PC-3 (cell line): ENCODE data around the gene GLT6D1. TPM values are rescaled to one million over a fixed set of nuclear protein-coding genes. Genes with fewer than 3 reads are reported as not detected.

Source experiments
- ATAC-seq: fragments of 200-7000 bp; cut with Tn5 transposase; 2 replicates; pipeline ENCODE4 v1.9.1; 2020; ENCODE audit warnings: mild to moderate bottlenecking, moderate library complexity
- BruUV-seq: library from RNA; stranded (reverse); fragments of 400-500 nt; replicated peaks from 2 replicates; lab custom pipeline; 2021; lab: Mats Ljungman, UMichigan
- CTCF ChIA-PET: fragments of 300-600 bp; sonication (Branson Sonifier 250); formaldehyde crosslinking; loops from one replicate; lab custom pipeline; 2022; ENCODE audit warnings: antibody characterized with exemption; lab: Charles Lee
- POLR2A ChIA-PET: fragments of 300-600 bp; sonication (Branson Sonifier 250); formaldehyde crosslinking; loops from one replicate; lab custom pipeline; 2022; ENCODE audit warnings: antibody characterized with exemption; ENCODE audit not compliant: unreplicated experiment; lab: Charles Lee
- DNase-seq: peaks from one replicate; pipeline ENCODE4 v3.0.0-alpha.2; 2015
- H2AFZ ChIP-seq: fragments of 300-600 bp; sonication (generic); 2 replicates; pipeline ENCODE4 v1.6.0; 2016; ENCODE audit warnings: antibody characterized with exemption, low read length
- H3F3A ChIP-seq: fragments of 300-600 bp; sonication (generic); one replicate; pipeline ENCODE4 v1.6.0; 2017; ENCODE audit warnings: antibody characterized with exemption, low read length, control low read depth, mild to moderate bottlenecking; ENCODE audit not compliant: unreplicated experiment
- H3K27ac ChIP-seq: fragments of 300-600 bp; sonication (generic); 2 replicates; pipeline ENCODE4 v1.5.1; 2016; ENCODE audit warnings: mild to moderate bottlenecking, low read length
- H3K27me3 ChIP-seq: fragments of 300-600 bp; sonication (generic); 2 replicates; pipeline ENCODE4 v1.6.1; 2016; ENCODE audit warnings: low read length, mixed read lengths
- H3K36me3 ChIP-seq: fragments of 300-600 bp; sonication (generic); 2 replicates; pipeline ENCODE4 v1.6.1; 2016; ENCODE audit warnings: low read depth, mixed run types, low read length, mixed read lengths
- H3K4me1 ChIP-seq: fragments of 300-600 bp; sonication (generic); 2 replicates; pipeline ENCODE4 v1.5.1; 2016; ENCODE audit warnings: low read length; ENCODE audit not compliant: insufficient read depth
- H3K4me2 ChIP-seq: fragments of 300-600 bp; sonication (generic); 2 replicates; pipeline ENCODE4 v1.6.0; 2016; ENCODE audit warnings: low read length
- H3K4me3 ChIP-seq: fragments of 300-600 bp; sonication (generic); 2 replicates; pipeline ENCODE4 v1.5.1; 2016; ENCODE audit warnings: mild to moderate bottlenecking, low read length, mixed read lengths
- H3K79me2 ChIP-seq: fragments of 300-600 bp; sonication (generic); 2 replicates; pipeline ENCODE4 v1.6.1; 2017; ENCODE audit warnings: low read length, mixed read lengths
- H3K9ac ChIP-seq: fragments of 300-600 bp; sonication (generic); 2 replicates; pipeline ENCODE4 v1.6.0; 2016; ENCODE audit warnings: mild to moderate bottlenecking, low read length
- H3K9me2 ChIP-seq: fragments of 300-600 bp; sonication (generic); replicated peaks from 2 replicates; pipeline ENCODE4 v1.6.1; 2016; ENCODE audit warnings: mixed run types, low read length, mixed read lengths
- H3K9me3 ChIP-seq: fragments of 300-600 bp; sonication (generic); 2 replicates; pipeline ENCODE4 v1.6.1; 2016; ENCODE audit warnings: low read length, mixed read lengths
- H4K20me1 ChIP-seq: fragments of 300-600 bp; sonication (generic); 2 replicates; pipeline ENCODE4 v1.6.1; 2016; ENCODE audit warnings: low read length, mixed read lengths
- CTCF ChIP-seq: fragments of 300-600 bp; sonication (generic); conservative IDR thresholded peaks from 2 replicates; pipeline ENCODE4 v1.5.1; 2017; ENCODE audit warnings: antibody characterized with exemption, low read depth, mild to moderate bottlenecking, low read length
- EZH2 ChIP-seq: fragments of 300-600 bp; sonication (generic); IDR thresholded peaks from one replicate; pipeline ENCODE4 v1.6.1; 2017; ENCODE audit warnings: antibody characterized with exemption, mild to moderate bottlenecking, low read length; ENCODE audit not compliant: unreplicated experiment
- EZH2phosphoT487 ChIP-seq: fragments of 300-600 bp; sonication (generic); IDR thresholded peaks from 2 replicates; pipeline ENCODE4 v1.6.1; 2018; ENCODE audit warnings: mild to moderate bottlenecking, antibody characterized with exemption, low read length, borderline replicate concordance
- intact Hi-C: fragments of 100-400 bp; cut with micrococcal nuclease; formaldehyde crosslinking; loops from 2 replicates; pipeline ENCODE4 v1.9.0; 2023
- total RNA-seq: library from RNA; depleted of rRNA; stranded (reverse); fragments of >200 nt; gene quantifications from 2 replicates; pipeline ENCODE4 v1.2.3, GENCODE V29; 2014

The GLT6D1 gene
- total RNA-seq, 1 experiment from 2014 or later = not detected

- POLR2A ChIA-PET = no interaction called here
- no peaks in the 10 kb centered on the region for H3K4me1 ChIP-seq
- no peak overlapping the region for H3K4me2 ChIP-seq
- no peaks in the 10 kb centered on the region for H3K36me3 ChIP-seq
- intact Hi-C loops = no loop called here
- no peak overlapping the region for H3K27ac ChIP-seq
- no peaks in the 10 kb centered on the region for H3F3A ChIP-seq
- H3K9me2 ChIP-seq = no peaks in the 10 kb centered on the region
- no peak for TF ChIP-seq EZH2phosphoT487
- TF ChIP-seq EZH2 = no peak
- TF ChIP-seq CTCF = no peak
- H3K9me3 ChIP-seq = no peaks in the 10 kb centered on the region
- ATAC-seq = peak; percentile 42; the same call in 1 of the 2 replicates
- peak; percentile 35 for DNase-seq
- no peak overlapping the region for H3K4me3 ChIP-seq
- no peak overlapping the region for H2AFZ ChIP-seq
- CTCF ChIA-PET = no interaction called here
- peaks cover 5% of the 10 kb centered on the region for H3K27me3 ChIP-seq
- no peaks in the 10 kb centered on the region for H3K79me2 ChIP-seq
- no peaks in the 10 kb centered on the region for H4K20me1 ChIP-seq
- BruUV-seq = no TSS peak
- H3K9ac ChIP-seq = no peak overlapping the region
These were observed 26.9 kb downstream of the GLT6D1 start for GRCh38 chr9:135612437-135612836.

GRCh38 chr9:135611875-135612209 lies 27.5 kb downstream of the GLT6D1 start:
- Histone ChIP-seq H3K9ac (no peak overlapping the region), H3K9me3 (no peaks in the 10 kb centered on the region), H3F3A (no peaks in the 10 kb centered on the region), H3K27me3 (peaks cover 5% of the 10 kb centered on the region), H3K4me1 (no peaks in the 10 kb centered on the region), H3K4me2 (no peak overlapping the region), H4K20me1 (no peaks in the 10 kb centered on the region), H3K36me3 (no peaks in the 10 kb centered on the region), H3K9me2 (no peaks in the 10 kb centered on the region), H3K4me3 (no peak overlapping the region), H3K27ac (no peak overlapping the region), H2AFZ (no peak overlapping the region), H3K79me2 (no peaks in the 10 kb centered on the region)
- DNase-seq = no peak
- BruUV-seq = no TSS peak
- ATAC-seq = no peak
- TF ChIP-seq EZH2 = no peak
- no peak for TF ChIP-seq CTCF
- no peak for TF ChIP-seq EZH2phosphoT487
- POLR2A ChIA-PET = no interaction called here
- CTCF ChIA-PET = no interaction called here
- intact Hi-C loops = no loop called here

- Histone ChIP-seq H3K79me2 (no peaks in the 10 kb centered on the region), H3F3A (no peaks in the 10 kb centered on the region), H3K4me1 (no peaks in the 10 kb centered on the region), H3K4me3 (no peak overlapping the region), H4K20me1 (no peaks in the 10 kb centered on the region), H3K9me3 (no peaks in the 10 kb centered on the region), H3K27me3 (peaks cover 5% of the 10 kb centered on the region), H3K27ac (no peak overlapping the region), H3K4me2 (no peak overlapping the region), H3K9me2 (no peaks in the 10 kb centered on the region), H2AFZ (no peak overlapping the region), H3K36me3 (no peaks in the 10 kb centered on the region), H3K9ac (no peak overlapping the region)
- POLR2A ChIA-PET = no interaction called here
- ATAC-seq = no peak
- CTCF ChIA-PET = no interaction called here
- TF ChIP-seq EZH2 = no peak
- BruUV-seq = no TSS peak
- no peak for DNase-seq
- intact Hi-C loops = no loop called here
These were observed 28.0 kb downstream of the GLT6D1 start for GRCh38 chr9:135611142-135611874.
